22Rv1 (cell line): Measurements from ENCODE around the gene TMEM184A.

Source experiments
- H3K27ac ChIP-seq: fragments of 450-650 bp; 2 replicates; pipeline ENCODE4 v1.5.1; 2017
- ZFX ChIP-seq: fragments of 450-650 bp; IDR thresholded peaks from 2 replicates; pipeline ENCODE4 v1.6.1; 2017; ENCODE audit warnings: antibody characterized with exemption, borderline replicate concordance
- TF ChIP-seq, protein P1 (sequence below): fragments of 450-650 bp; IDR thresholded peaks from 2 replicates; pipeline ENCODE4 v1.5.1; 2017; ENCODE audit warnings: mild to moderate bottlenecking

The TMEM184A gene

DNA sequence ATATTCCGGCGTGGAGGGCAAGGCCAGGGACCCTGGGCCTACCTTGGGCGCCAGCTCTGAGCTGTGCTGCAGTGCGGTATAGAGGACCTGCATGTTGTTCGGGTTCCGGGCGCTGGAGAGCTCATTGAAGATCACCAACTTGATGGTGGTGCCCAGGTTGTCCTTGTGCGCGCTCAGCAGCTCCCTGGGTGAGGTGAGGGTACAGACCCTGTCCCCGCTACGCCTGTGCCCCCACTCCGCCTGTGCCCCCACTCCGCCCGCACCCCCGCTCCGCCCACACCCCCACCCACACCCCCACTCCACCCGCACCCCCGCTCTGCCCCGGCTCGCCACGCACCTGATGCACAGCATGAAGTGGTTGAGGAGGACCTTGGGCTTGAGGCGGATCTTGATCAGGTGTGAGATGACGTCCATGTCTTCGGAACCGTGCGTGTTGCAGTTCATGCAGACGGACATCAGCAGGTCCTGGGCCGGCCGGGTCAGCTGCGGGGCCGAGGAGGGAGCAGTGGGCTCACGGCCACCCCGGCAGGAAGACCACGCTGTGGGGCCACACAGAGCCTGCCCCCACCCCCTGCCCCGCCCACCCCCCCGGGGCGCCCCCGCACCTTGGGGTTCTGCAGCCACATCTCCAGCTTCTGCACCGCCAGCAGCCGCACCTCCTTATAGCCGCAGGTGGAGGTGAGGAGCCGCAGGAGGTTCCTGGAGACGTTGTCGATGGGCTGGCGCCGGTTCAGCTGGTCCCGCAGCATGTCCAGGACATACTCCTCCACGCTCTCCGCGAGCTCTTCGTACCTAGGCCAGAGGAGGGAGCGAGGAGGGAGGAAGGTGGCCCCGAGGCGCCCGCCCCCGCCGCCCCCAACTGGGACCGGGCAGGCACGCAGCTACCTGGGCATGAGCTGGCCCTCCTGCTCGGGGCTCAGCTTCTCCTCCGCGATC lies 57.4 kb downstream of the TMEM184A start:
- no peak for TF ChIP-seq ZFX
- TF ChIP-seq, protein P1, sequence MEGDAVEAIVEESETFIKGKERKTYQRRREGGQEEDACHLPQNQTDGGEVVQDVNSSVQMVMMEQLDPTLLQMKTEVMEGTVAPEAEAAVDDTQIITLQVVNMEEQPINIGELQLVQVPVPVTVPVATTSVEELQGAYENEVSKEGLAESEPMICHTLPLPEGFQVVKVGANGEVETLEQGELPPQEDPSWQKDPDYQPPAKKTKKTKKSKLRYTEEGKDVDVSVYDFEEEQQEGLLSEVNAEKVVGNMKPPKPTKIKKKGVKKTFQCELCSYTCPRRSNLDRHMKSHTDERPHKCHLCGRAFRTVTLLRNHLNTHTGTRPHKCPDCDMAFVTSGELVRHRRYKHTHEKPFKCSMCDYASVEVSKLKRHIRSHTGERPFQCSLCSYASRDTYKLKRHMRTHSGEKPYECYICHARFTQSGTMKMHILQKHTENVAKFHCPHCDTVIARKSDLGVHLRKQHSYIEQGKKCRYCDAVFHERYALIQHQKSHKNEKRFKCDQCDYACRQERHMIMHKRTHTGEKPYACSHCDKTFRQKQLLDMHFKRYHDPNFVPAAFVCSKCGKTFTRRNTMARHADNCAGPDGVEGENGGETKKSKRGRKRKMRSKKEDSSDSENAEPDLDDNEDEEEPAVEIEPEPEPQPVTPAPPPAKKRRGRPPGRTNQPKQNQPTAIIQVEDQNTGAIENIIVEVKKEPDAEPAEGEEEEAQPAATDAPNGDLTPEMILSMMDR = no peak
- H3K27ac ChIP-seq = no peak overlapping the region

DNA sequence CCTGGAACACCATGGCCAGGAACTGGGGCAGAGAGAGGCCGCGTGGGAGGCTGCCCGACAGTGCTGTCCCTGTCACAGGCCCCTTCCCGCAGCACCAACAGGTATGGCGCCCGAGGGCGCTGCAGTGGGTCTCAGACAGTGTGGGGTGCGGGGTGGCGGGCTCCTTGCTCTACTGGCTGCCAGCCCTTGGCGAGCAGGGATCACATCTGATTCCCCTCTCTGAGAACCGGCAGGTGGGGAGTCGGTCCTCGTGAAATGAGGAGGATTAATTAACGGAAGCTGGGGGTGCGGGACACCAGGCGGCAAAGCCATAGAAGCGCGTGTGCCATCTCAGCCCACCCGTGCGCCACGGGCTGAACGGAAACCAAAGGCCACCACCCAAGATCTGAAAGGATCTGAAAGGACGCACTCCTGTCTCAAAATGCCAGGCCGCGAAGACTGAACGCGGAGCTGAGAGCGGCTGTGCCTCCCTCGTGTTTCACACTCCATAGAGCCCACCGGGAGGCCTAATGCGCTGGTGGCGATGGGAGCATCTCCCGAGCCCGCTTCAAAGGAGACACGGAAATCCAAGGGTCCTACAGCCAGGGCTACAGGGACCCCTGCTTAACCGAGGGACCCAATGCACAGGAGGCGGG lies 58.6 kb downstream of the TMEM184A start:
- H3K27ac ChIP-seq = no peak overlapping the region
- no peak for TF ChIP-seq ZFX
- TF ChIP-seq, protein P1 = no peak

DNA sequence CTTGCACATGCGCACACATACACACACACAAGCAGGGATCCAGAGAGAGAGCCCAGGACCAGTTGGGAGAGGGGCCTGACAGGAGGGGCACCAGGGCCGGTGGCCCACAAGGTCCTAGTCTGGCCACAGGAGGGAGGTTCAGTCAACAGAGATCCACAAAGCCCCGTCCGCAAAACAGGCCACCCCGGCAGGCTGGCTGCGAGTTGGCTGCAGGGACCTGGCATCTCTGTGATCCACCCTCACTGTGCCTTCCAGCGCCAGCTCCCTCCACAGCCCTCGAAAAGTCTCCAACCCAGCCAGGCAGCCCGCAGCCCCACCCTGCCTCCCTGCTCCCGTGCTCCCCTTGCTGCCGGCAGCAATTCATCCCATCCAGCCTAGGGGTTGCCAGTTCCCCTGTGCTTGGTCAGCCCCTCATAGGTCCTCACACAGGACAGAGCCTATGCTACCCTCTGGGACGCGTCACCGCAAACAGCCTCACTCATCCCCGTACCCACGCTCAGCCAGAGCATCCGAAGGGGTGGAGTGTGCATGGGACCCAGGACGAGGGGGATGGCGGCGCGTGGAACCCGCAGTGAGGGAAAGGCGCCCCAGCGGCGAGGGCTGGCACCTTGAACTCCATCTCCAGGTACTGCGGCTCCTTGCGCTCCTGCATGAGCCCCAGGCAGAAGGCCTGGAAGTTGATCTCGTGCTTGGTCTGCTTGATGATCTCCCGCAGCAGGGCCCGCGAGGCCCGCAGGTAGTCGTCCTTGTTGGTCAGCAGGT lies 59.3 kb downstream of the TMEM184A start:
- H3K27ac ChIP-seq = no peak overlapping the region
- TF ChIP-seq ZFX = no peak
- TF ChIP-seq, protein P1 = no peak

- no peak overlapping the region for H3K27ac ChIP-seq
- TF ChIP-seq, protein P1 = no peak
- no peak for TF ChIP-seq ZFX
Measured at GRCh38 chr7:1495564-1496242, 60.3 kb downstream of the TMEM184A start.

- H3K27ac ChIP-seq = no peak overlapping the region
- TF ChIP-seq, protein P1 = no peak
- TF ChIP-seq ZFX = no peak
Measured at GRCh38 chr7:1494866-1495563, 61.0 kb downstream of the TMEM184A start.

DNA sequence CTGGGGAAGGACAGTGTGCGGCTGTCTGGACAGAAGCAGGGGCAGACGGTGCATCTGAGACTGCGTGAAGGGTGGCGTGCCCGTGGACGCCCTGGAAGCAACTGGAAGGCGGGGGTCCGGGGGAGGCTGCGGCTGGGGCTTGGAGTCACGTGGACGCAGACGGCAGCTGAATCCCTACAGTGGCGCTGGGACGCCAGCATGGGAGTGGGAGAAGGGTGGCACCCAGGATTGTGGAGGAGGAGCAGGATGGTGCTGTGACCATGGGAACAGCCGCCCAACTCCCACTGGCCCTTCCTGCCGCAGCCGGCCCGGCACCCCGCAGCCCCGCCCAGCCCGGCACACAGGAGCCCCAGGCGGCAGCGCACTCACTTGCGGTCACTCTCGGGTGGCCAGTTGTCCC lies 61.6 kb downstream of the TMEM184A start:
- TF ChIP-seq ZFX = no peak
- TF ChIP-seq, protein P1 = no peak
- no peak overlapping the region for H3K27ac ChIP-seq
